Measurements from ENCODE around the gene LIMA1.

- TF ChIP-seq, protein P1, sequence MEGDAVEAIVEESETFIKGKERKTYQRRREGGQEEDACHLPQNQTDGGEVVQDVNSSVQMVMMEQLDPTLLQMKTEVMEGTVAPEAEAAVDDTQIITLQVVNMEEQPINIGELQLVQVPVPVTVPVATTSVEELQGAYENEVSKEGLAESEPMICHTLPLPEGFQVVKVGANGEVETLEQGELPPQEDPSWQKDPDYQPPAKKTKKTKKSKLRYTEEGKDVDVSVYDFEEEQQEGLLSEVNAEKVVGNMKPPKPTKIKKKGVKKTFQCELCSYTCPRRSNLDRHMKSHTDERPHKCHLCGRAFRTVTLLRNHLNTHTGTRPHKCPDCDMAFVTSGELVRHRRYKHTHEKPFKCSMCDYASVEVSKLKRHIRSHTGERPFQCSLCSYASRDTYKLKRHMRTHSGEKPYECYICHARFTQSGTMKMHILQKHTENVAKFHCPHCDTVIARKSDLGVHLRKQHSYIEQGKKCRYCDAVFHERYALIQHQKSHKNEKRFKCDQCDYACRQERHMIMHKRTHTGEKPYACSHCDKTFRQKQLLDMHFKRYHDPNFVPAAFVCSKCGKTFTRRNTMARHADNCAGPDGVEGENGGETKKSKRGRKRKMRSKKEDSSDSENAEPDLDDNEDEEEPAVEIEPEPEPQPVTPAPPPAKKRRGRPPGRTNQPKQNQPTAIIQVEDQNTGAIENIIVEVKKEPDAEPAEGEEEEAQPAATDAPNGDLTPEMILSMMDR (IDR thresholded peaks at IDR 0.05) = no peak
- TF ChIP-seq EP300 (IDR thresholded peaks at IDR 0.05) = no peak
Observed at GRCh38 chr12:50149311-50149710, 134.0 kb downstream of the LIMA1 start.
